GM21529 (cell line): ENCODE measurements around the gene MYO7B.
A peak's percentile ranks its signal among the peaks of the same experiment; 100 is the strongest.

Source experiments
- ATAC-seq: cut with Tn5 transposase; IDR thresholded peaks from one replicate; pipeline ENCODE4 v1.9.1; 2021; ENCODE audit not compliant: unreplicated experiment

Gene MYO7B

GRCh38 chr2:127624320-127624755 lies 88.9 kb downstream of the MYO7B start:
- no peak for ATAC-seq

GRCh38 chr2:127624756-127625571 lies 89.5 kb downstream of the MYO7B start:
- ATAC-seq = no peak

- no peak for ATAC-seq
Observed at GRCh38 chr2:127625572-127625951, 90.1 kb downstream of the MYO7B start.

GRCh38 chr2:127626175-127626574 lies 90.7 kb downstream of the MYO7B start:
- no peak for ATAC-seq

DNA sequence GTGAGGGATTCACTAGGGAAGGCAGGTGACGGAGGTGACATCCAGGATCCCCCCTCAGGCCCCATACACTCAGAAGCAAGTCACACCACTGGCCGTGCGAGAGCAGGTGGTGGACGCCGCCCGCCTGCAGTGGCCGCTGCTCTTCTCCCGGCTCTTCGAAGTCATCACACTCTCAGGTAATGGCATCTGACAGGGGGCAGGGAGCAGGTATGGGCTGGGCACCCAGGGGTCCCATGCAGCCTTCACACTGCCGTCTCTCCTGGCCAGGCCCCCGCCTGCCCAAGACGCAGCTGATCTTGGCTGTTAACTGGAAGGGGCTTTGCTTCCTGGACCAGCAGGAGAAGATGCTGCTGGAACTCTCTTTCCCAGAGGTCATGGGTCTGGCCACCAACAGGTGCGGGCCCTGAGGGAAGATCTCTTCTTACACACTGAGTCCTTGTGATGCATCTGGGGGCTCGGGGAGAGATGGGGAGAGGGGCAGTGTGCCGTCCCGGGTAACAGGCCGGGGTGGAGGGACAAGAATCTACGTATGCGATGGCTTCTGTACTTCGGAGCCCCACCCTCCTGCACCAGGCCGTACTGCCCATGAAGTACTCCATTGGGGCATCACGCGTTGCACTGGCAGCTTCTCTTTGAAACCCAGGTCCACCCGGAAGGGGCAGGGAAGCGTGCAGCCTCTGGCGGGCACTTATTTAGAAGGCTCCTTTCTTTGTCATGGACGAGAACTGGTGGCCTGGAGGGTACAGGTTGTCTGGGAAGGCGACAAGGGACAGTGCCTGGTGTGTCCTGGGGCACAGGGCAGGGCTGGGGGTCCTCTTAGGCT lies 91.6 kb downstream of the MYO7B start:
- ATAC-seq = no peak

DNA sequence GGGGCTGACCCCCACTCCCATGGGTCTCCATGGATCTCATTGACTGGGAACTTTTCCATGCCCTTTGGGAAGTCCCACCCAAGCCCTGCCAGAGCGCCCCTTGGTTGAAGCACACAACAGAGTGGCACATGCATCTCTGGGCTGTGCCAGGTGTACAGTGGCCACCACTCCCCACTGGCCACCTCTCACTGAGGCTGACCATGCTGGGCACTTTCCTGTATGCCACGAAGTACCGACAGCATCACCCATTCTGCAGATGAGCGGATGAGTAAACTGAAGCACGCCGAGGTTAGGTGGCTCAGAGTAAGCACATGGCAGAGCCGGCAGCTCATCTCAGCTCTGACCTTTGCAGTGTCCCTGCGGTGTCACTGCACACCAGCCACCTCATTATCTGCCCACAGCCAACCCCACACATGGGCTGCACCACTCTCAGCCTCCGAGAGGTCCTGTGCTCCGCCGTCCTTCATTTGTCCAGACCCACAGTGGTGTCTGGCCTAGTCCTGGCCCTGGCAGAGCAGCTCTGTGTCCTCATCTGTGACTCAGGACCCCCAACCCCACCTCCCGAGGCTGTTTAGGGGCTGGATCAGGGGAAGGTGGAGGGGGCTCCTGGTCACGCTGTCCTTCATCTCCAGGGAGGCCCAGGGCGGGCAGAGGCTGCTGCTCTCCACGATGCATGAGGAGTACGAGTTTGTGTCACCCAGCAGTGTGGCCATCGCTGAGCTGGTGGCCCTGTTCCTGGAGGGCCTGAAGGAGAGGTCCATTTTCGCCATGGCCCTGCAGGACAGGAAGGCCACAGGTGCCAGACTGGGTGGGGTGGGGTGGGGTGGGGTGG lies 92.5 kb downstream of the MYO7B start:
- ATAC-seq = no peak

GRCh38 chr2:127628767-127629614 lies 93.5 kb downstream of the MYO7B start:
- no peak for ATAC-seq

GRCh38 chr2:127629637-127630036 lies 94.2 kb downstream of the MYO7B start:
- no peak for ATAC-seq

GRCh38 chr2:127630096-127630863 lies 94.8 kb downstream of the MYO7B start:
- ATAC-seq = no peak

DNA sequence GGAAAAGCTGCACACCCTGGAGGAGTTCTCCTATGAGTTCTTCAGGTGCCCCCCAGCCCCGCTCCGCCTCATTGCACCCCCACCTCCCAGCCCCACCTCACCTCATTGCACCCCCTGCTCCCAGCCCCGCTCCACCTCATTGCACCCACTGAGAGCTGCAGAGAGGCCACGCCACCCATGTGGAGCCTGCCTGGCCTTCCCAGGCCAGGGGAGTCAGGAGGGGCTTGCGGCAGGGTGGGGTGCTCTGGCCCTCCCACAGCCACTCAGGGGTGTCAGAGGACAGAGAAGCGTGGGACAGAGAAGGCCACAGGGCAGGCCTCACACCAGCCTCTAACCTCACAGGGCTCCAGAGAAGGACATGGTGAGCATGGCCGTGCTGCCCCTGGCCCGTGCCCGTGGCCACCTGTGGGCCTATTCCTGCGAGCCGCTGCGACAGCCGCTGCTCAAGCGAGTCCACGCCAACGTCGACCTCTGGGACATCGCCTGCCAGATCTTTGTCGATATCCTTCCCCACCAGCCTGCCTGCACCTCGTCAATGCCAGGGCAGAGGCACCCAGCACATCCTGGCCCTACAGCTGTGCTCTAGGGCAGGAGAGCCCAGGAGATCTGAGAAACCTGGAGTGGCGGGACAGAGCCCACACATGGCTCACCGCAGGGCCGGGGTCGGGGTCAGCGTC lies 95.5 kb downstream of the MYO7B start:
- ATAC-seq = no peak

- no peak for ATAC-seq
Observed at GRCh38 chr2:127631541-127631996, 96.1 kb downstream of the MYO7B start.

GRCh38 chr2:127631997-127632581 lies 96.6 kb downstream of the MYO7B start:
- no peak for ATAC-seq

DNA sequence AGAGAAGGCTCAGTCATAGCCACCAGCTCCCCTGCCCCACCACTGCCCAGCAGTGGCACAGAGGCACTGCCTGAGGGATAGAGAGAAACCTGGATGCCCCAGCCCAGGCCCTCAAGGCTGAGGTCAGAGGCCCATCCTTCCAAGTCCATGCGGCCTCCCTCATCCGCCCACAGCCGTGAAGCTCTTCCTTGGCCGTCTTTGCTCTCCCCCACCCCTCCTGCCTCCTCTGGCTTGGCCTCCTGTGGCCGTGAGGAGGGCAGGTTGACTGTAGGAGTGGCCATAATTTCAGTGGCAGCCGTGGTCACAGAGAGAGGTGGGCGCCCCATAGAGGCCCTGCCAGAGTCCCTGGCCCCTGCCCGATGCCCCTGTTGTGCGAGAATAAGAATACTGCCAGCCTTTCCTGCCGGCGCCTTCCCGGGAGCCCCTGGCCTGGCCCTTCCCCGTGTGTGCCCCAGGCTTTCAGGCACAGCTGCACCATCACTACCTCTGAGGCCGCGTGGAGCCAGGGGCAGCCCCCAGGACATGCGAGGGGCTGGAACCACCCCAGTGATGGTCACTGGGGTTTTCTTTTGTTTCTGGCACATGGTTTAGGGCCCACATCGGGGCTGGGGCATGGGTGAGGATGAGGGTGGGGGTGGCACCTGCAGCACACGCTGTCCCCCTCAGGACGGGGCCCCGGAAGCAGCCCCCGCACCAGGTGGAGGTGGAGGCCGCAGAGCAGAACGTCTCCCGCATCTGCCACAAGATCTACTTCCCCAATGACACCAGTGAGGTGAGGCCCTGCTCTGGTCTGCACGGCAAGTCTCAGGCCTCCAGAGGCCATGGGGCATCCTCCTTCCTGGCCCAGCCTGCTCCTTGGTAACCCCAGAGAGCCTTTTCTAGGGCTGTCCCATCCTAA lies 97.4 kb downstream of the MYO7B start:
- ATAC-seq = peak; percentile 64

- ATAC-seq = no peak
Observed at GRCh38 chr2:127633556-127634065, 98.1 kb downstream of the MYO7B start.

DNA sequence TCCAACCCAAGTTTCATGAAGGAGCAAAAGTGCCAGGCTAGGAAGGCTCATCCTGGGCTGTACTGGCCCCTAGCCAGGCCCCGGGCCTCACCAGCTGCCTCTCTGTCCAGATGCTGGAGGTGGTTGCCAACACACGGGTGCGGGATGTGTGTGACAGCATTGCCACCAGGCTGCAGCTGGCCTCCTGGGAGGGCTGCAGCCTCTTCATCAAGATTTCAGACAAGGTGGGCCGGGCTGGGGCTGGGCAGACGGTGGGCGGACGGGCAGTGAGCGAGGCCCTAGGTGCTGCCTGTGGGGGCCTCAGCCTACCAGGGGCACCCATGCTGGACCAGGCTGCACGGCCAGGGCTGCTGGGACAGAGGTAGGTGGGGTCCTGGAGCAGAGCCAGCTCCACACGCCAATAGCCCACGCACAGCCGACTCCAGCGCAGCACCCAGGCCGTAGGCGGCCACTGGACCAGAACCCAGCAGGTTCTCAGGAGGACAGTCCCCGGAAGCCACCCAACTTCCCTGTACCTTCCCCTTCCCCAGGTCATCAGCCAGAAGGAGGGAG lies 98.7 kb downstream of the MYO7B start:
- no peak for ATAC-seq

DNA sequence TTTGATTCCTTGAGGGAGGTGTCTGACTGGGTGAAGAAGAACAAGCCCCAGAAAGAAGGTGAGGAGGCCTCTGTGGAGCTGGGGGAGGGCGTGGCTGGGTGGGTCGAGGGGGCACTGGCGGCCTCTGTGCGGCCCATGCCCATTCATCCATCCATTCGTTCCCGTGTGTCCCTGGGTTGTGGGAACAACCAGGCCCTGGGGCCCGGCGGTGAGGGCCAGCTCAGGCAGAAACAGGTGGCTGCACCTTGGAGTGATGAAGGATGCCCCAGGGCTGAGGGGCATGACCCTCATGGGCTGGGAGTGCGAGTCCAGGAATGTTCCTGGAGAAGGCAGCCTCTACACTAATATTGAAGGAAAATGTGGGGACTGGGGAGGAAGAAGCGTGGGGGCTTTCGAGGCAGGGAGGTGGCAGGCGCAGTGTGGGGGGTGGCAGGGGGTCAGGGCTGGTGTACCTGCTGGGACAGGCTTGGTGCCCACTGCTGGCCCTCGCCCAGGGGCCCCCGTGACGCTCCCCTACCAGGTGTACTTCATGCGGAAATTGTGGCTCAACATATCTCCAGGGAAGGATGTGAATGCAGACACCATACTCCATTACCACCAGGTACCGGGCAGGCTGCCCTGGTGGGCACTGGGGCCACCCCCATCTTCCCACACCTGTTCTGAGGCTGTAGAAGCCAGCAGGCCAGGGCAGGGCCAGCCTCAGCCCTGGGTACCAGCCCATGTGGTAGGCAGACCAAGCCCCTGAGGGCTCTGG lies 99.3 kb downstream of the MYO7B start:
- no peak for ATAC-seq
